OCI-LY7 (cell line): ENCODE results near the gene ZNF668. TPM values are rescaled to one million over a fixed set of nuclear protein-coding genes. Genes with fewer than 3 reads are reported as not detected.

Experiments used
- BruUV-seq: library from RNA; stranded (reverse); fragments of 400-500 nt; replicated peaks from 2 replicates; lab custom pipeline; 2021; lab: Mats Ljungman, UMichigan
- CTCF ChIA-PET: fragments of 300-600 bp; sonication (Branson Sonifier 250); formaldehyde crosslinking; loops from one replicate; lab custom pipeline; 2022; ENCODE audit warnings: antibody characterized with exemption; ENCODE audit not compliant: unreplicated experiment; lab: Charles Lee
- POLR2A ChIA-PET: fragments of 300-600 bp; sonication (Branson Sonifier 250); formaldehyde crosslinking; loops from one replicate; lab custom pipeline; 2022; ENCODE audit warnings: antibody characterized with exemption; lab: Charles Lee
- DNase-seq: peaks from one replicate; pipeline ENCODE4 v3.0.0-alpha.2; 2015; ENCODE audit warnings: low spot score
- H2AFZ ChIP-seq: fragments of 200-600 bp; sonication (generic), shearing (Covaris generic); 2 replicates; pipeline ENCODE4 v1.6.1; 2014; ENCODE audit warnings: mild to moderate bottlenecking, antibody characterized with exemption, low read length, moderate library complexity
- H3K27ac ChIP-seq: fragments of 200-600 bp; sonication (generic); 2 replicates; pipeline ENCODE4 v1.5.1; 2014; ENCODE audit warnings: mixed run types, low read depth, mild to moderate bottlenecking, moderate library complexity, low read length, inconsistent platforms; ENCODE audit not compliant: poor library complexity, severe bottlenecking
- H3K36me3 ChIP-seq: fragments of 200-600 bp; sonication (generic); 2 replicates; pipeline ENCODE4 v1.6.1; 2014; ENCODE audit warnings: mild to moderate bottlenecking, antibody characterized with exemption, low read length, moderate library complexity, mixed read lengths; ENCODE audit not compliant: insufficient read depth
- H3K4me1 ChIP-seq: fragments of 200-600 bp; sonication (generic); 2 replicates; pipeline ENCODE4 v1.5.1; 2014; ENCODE audit warnings: mild to moderate bottlenecking, low read length; ENCODE audit not compliant: insufficient read depth, poor library complexity, severe bottlenecking
- H3K4me2 ChIP-seq: fragments of 200-600 bp; sonication (generic); 2 replicates; pipeline ENCODE4 v1.6.1; 2014; ENCODE audit warnings: mild to moderate bottlenecking, low read length
- H3K4me3 ChIP-seq: fragments of 200-600 bp; sonication (generic); 2 replicates; pipeline ENCODE4 v1.5.1; 2014; ENCODE audit warnings: mild to moderate bottlenecking, low read depth, low read length; ENCODE audit not compliant: poor library complexity, severe bottlenecking
- H3K79me2 ChIP-seq: fragments of 200-600 bp; sonication (generic); 2 replicates; pipeline ENCODE4 v1.6.1; 2016; ENCODE audit warnings: low read depth, mild to moderate bottlenecking, low read length, moderate library complexity, mixed read lengths; ENCODE audit not compliant: insufficient read depth
- H3K9me2 ChIP-seq: fragments of 200-600 bp; sonication (generic); 2 replicates; pipeline ENCODE4 v1.6.1; 2016; ENCODE audit warnings: mild to moderate bottlenecking, low read length, mixed read lengths; ENCODE audit not compliant: insufficient read depth
- H3K9me3 ChIP-seq: fragments of 200-600 bp; sonication (generic); 2 replicates; pipeline ENCODE4 v1.6.1; 2014; ENCODE audit warnings: mild to moderate bottlenecking, mixed run types, low read length, mixed read lengths
- H4K20me1 ChIP-seq: fragments of 200-600 bp; sonication (generic); 2 replicates; pipeline ENCODE4 v1.6.1; 2014; ENCODE audit warnings: mild to moderate bottlenecking, antibody characterized with exemption, low read length, moderate library complexity, mixed read lengths; ENCODE audit not compliant: insufficient read depth
- EZH2phosphoT487 ChIP-seq: fragments of 200-600 bp; sonication (generic); IDR thresholded peaks from 2 replicates; pipeline ENCODE4 v1.6.1; 2018; ENCODE audit warnings: low read depth, borderline replicate concordance, mild to moderate bottlenecking, mixed run types, antibody characterized with exemption, low read length, moderate library complexity, mixed read lengths
- intact Hi-C: fragments of 100-400 bp; cut with micrococcal nuclease; formaldehyde crosslinking; loops from one replicate; pipeline ENCODE4 v1.10.0; 2022; ENCODE audit not compliant: unreplicated experiment
- total RNA-seq, 2 experiments: library from RNA; depleted of rRNA in 1 of 2; stranded (reverse); fragments of >200 nt in 1 of 2; shearing (Covaris generic) in 1 of 2; gene quantifications; 2 replicates each; pipeline ENCODE4 v1.2.3, GENCODE V29; 2014 to 2022
- TF ChIP-seq, protein P1 (sequence below): fragments of 200-600 bp; sonication (generic); conservative IDR thresholded peaks from 2 replicates; pipeline ENCODE4 v1.5.1; 2014; ENCODE audit warnings: mild to moderate bottlenecking, antibody characterized with exemption, low read length, moderate library complexity, mixed read lengths

Gene ZNF668
- total RNA-seq, 2 experiments from 2014 or later = 7.8 to 21.7 TPM

DNA sequence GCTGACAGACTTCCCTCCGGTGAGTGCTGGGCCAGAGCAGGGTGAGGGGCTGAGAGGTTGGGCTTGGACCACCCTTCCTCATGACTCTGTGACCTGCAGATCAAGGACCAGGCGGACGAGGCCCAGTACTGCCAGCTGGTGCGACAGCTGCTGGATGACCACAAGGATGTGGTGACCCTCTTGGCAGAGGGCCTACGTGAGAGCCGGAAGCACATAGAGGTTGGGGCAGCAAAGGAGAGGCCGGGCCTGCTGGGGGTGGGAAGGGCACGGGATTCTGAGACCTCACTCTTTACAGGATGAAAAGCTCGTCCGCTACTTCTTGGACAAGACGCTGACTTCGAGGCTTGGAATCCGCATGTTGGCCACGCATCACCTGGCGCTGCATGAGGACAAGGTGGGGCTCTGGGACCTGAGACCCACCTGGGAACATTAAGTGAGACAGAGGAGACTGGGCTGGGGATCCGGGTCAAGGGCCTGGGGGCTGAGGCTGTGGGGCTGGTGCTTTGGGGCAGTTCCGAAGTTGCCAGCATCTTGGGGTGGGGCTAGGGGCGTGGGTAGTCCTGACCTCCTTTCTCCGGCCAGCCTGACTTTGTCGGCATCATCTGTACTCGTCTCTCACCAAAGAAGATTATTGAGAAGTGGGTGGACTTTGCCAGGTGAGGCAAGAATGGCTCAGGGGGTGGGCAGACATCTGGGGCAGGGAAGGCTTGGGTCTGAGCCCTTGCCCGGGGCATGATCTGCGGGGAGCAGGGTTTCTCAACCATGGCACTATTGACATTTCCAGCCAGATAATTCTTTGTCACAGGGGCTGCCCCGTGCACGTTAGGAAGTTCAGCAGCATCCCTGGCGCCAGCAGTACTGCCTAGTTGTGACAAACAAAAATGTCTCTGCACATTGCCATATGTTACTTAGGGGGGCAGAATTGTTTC lies 36.3 kb upstream of the ZNF668 start:
- Histone ChIP-seq H4K20me1 (no peaks in the 10 kb centered on the region), H3K4me3 (no peak overlapping the region), H3K4me2 (no peak overlapping the region), H3K36me3 (peaks cover 33% of the 10 kb centered on the region), H3K4me1 (peaks cover 18% of the 10 kb centered on the region), H2AFZ (no peak overlapping the region), H3K9me3 (no peaks in the 10 kb centered on the region), H3K79me2 (no peaks in the 10 kb centered on the region), H3K27ac (no peak overlapping the region), H3K9me2 (no peaks in the 10 kb centered on the region)
- TF ChIP-seq EZH2phosphoT487 = no peak
- TF ChIP-seq, protein P1, sequence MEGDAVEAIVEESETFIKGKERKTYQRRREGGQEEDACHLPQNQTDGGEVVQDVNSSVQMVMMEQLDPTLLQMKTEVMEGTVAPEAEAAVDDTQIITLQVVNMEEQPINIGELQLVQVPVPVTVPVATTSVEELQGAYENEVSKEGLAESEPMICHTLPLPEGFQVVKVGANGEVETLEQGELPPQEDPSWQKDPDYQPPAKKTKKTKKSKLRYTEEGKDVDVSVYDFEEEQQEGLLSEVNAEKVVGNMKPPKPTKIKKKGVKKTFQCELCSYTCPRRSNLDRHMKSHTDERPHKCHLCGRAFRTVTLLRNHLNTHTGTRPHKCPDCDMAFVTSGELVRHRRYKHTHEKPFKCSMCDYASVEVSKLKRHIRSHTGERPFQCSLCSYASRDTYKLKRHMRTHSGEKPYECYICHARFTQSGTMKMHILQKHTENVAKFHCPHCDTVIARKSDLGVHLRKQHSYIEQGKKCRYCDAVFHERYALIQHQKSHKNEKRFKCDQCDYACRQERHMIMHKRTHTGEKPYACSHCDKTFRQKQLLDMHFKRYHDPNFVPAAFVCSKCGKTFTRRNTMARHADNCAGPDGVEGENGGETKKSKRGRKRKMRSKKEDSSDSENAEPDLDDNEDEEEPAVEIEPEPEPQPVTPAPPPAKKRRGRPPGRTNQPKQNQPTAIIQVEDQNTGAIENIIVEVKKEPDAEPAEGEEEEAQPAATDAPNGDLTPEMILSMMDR = no peak
- BruUV-seq = no TSS peak
- no peak for DNase-seq
- POLR2A ChIA-PET = no interaction called here
- intact Hi-C loops = loop anchor here (10.0 kb wide), 1 partner anchor 344 kb away; the partner anchor contains the start of gene ARMC5
- CTCF ChIA-PET = no interaction called here

DNA sequence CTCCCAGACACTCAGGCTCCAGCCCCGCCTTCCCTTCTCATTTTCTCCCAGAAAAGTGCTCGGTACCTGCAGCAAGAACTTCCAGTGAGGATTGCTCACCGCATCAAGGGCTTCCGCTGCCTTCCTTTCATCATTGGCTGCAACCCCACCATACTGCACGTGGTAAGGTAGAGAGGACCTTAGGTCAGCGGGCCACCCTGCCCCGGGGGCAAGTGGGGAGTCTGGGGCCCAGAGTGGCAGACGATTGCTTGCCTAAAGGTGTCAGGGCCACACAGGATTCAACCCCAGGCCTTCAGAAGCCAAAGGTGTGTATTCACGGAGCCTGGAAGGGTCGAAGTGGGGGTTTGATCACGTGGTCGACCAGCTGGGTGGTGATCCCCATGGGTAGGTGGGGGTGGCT lies 35.6 kb upstream of the ZNF668 start:
- intact Hi-C loops = loop anchor here (2.0 to 10.0 kb wide), 2 partner anchors 33 to 345 kb away; partner anchors contain the start of gene ARMC5
- no peak overlapping the region for H3K4me3 ChIP-seq
- no peak overlapping the region for H3K27ac ChIP-seq
- ChIA-PET CTCF (no interaction called here), POLR2A (no interaction called here)
- TF ChIP-seq, protein P1 = no peak
- no peak overlapping the region for H3K4me2 ChIP-seq
- H3K36me3 ChIP-seq = peaks cover 33% of the 10 kb centered on the region
- H3K4me1 ChIP-seq = peaks cover 18% of the 10 kb centered on the region
- no TSS peak for BruUV-seq
- H3K79me2 ChIP-seq = no peaks in the 10 kb centered on the region
- no peaks in the 10 kb centered on the region for H3K9me3 ChIP-seq
- DNase-seq = no peak
- H4K20me1 ChIP-seq = no peaks in the 10 kb centered on the region
- no peak overlapping the region for H2AFZ ChIP-seq
- H3K9me2 ChIP-seq = no peaks in the 10 kb centered on the region
